CD4-positive, alpha-beta T cell treated with Interleukin-10 for 1 hour (primary cell): ENCODE data around the gene CYSTM1.

Source experiments
- DNase-seq: peaks from one replicate; pipeline ENCODE4 v3.0.0-alpha.2; 2020

CYSTM1 gene

DNA sequence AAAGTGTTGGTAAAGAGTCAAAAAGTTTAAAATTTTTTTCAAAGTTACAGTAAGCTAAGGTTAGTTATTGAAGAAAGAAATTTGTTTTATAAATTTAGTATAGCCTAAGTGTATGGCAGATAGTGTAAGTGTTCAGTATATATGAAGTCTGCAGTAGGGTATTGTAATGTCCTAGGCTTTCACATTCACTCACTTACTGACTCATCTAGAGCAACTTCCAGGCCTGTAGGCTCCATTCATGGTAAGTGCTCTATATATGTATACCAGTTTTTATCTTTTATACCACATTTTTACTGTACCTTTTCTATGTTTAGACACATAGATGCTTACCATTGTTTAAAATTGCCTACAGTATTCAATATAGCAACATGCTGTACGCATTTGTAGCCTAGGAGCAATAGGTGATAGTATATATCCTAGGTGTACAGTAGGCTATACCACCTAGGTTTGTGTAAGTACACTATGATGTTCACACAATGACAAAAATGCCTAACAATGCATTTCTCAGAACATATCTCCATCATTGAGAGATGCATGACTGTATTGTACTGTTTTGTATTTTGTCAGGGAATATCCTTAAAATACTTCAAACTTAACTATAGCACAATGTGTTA lies 38.5 kb downstream of the CYSTM1 start:
- DNase-seq = no peak

- DNase-seq = peak; percentile 22
Observed at GRCh38 chr5:140214831-140215230, 39.8 kb downstream of the CYSTM1 start.

DNA sequence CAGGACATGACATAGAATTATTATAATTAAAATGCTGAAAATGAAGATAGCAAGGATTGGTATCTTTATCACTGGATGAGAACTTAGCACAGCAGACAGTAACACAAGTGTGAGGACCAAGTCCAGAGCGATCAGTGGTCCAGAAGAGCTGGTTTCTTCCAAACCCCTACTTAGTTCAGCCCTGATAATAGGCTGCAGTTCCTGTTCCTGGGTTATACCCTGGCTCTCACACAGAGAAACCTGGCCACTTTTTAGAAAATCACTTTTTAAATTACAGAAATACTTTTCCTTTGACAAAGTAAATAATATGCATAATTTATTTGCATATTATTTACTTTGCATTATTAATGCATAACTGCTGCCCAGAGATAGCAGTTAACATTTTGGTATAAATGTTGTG lies 40.3 kb downstream of the CYSTM1 start:
- no peak for DNase-seq

- no peak for DNase-seq
Observed at GRCh38 chr5:140216478-140217074, 41.6 kb downstream of the CYSTM1 start.

GRCh38 chr5:140217299-140218026 lies 42.5 kb downstream of the CYSTM1 start:
- no peak for DNase-seq

- DNase-seq = no peak
Observed at GRCh38 chr5:140219068-140219991, 44.3 kb downstream of the CYSTM1 start.

DNA sequence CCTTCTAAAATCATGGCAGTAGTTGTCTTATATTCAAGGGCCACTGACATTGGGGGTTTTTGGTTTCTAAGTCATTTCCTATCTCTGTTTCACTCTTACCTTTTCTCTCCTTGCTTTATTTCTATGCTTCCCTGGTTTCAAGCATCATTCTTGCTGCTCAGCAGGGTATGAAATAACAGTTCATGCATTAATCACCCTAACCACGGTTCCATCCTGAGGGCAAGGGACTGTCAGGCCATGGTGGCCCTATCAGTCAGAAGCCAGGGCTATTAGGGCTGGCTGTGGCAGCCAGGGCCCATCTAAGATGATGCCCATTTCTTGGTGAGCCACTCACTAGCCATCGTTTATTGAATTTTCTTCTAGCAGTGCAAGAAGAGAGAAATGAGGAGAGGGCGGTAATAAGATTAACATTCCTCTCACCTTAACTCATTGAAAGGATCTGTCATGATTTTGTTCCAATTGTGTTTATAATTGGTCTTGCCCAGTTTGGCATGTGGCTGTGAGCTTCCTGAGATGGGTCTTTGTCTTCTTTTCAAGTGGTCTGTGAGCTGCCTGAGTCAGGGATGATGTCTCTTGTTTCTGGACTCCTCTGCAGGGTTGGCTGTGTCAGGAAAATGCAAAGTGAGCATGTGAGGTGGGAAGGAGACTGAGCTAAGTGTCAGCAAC lies 45.2 kb downstream of the CYSTM1 start:
- DNase-seq = no peak

- no peak for DNase-seq
Observed at GRCh38 chr5:140220698-140221064, 45.7 kb downstream of the CYSTM1 start.

DNA sequence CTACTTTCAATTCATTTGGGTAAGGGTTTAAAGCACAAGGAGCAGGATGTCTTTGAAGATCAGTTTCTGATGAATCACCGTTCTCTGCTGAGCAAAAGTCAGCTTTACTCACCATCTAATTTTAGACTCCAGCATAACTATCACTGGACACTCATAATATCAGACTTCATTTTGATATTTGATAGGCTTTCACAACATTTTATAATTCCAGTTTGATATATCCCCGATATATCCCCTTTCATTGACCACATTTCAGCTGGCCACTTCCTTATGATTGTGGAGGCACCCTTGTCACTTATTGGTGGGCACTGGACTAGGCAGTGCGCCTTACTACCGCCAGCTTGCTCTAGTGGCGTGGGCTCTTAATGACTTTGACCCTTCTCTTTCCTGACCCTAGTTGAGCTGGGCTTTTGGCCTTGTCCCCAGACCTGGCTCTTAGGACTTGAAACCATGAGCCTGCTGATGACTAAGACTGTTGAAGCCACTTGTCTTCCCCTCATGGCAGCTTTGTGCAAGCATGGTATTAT lies 46.8 kb downstream of the CYSTM1 start:
- no peak for DNase-seq

DNA sequence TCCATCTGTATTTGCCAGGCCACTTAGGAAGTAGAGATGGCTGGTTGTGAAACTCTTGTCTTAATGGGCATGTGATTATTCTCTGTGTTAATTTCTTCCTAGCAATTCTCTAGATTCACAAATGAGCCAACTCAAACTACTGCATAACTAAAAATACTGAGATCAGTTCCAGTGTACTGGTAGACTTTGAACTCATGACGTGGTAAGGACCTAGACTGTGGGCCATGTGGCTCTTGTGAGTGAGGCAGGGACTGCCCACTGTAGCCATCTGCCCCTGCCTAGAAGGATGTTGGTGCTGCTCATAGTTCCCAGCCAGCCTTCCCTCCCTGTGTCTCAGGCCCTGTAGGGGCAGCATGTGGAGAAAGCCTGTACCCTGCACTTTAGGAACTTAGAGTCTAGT lies 47.4 kb downstream of the CYSTM1 start:
- no peak for DNase-seq

DNA sequence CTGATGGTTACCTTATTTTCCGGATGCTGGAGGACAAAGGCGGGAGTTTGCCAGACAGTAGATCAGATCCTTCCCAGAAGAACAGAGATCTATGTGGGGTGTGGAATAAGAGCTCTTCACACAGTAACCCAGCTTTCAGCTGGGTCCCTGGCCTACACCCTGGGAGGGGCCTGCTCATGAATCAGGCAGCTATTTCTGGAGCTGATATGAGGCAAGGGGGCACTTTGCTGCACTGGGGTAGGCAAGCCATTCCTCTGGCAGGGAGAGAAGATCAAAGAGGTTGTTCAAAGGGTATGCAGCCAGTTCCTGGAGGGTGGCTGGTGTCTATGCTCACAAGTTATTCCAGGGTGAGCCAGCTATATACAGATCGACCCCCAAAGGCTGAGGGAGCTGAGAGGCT lies 48.6 kb downstream of the CYSTM1 start:
- no peak for DNase-seq

- no peak for DNase-seq
Observed at GRCh38 chr5:140224658-140225057, 49.7 kb downstream of the CYSTM1 start.

DNA sequence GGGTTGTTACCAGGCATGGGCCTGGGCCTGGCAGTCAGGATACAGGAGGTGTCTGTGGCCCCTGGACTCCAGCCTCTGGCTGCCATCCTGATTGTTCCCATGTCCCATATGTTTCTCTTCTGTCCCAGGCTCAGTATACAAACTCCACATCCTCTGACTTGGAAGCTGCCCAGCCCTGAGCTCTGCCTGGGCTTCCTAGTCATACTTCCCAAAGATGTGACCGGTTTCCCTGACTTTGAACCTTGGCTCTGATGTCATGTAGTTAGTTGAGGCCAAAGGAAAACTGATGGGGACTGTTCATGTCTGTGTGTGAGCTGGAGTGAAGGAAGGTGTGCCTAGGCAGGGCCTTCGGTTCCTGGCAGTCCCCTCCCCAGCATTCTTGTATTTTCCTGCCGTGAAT lies 50.4 kb downstream of the CYSTM1 start:
- DNase-seq = no peak

DNA sequence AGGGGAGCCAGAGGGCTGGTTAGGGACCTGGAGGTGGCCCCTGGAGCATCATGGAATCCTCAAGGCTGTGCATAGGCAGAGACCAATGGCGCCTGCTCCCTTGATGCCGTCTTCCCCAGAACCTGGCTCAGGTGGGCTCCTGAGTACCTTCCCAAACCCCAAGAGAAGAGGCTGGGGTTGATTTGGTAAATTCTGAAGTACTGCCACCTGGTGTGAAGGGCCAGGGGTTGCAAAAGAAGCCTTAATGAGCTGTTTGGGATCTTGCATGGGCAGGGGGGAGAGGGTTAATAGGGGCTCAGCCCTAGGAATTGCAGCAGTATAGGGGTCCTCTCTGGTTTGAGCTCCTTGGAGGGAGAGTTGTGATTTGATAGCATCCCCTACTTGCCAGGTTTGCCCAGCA lies 52.1 kb downstream of the CYSTM1 start:
- DNase-seq = no peak

DNA sequence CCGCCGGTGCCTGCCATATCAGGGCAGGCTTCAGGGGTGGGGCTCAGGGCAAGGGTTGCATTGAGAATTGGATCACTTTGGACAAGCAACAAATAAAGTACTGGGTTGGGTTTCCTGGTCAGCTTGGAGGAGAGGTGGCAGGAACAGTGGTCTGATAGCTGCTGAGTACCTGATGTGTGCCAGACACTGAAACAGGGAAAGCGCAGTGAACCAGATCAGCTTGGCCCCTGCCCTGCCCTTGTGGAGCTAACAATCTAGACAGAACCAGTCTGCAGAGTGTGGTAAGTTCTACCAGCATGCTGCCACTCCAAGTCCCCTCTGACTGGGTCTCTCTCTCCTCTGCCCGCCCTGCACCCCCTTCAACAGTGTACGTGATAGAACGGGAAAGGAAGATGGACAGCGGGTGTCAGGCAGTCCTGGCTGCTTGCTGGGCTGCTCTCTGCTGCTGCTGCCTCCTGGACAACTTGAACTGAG lies 53.4 kb downstream of the CYSTM1 start:
- DNase-seq = no peak

GRCh38 chr5:140230373-140230772 lies 55.4 kb downstream of the CYSTM1 start:
- DNase-seq = no peak

- no peak for DNase-seq
Observed at GRCh38 chr5:140232731-140233130, 57.7 kb downstream of the CYSTM1 start.

DNA sequence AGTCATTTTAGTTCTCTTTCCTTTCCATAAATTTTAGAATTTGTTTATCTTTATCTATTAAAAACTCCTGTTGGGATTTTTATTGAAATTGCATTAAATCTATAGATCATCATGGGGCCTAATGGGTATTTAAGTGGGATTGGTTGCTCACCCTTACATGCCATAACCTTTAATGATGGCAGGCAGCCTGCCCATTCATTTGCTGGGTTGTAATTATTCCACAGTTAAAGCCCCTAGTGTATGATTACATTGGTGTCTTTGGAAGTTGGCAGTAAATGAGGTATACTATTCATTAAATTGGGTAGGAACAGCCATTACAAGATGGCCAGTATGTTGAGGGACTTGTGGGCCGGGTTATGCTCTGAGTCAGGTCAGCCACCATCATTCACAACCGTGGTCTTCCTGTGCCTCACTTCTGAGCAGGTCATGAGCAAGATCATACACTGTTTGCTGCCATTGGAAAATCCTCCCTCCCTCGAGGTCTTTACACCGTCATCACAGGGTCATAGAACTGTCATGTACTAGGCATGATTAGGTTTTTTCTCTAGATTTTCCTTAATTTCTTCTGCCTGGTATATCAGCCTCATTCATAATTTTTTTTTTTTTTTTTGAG lies 59.5 kb downstream of the CYSTM1 start:
- DNase-seq = no peak

GRCh38 chr5:140235791-140236551 lies 61.0 kb downstream of the CYSTM1 start:
- DNase-seq = no peak

DNA sequence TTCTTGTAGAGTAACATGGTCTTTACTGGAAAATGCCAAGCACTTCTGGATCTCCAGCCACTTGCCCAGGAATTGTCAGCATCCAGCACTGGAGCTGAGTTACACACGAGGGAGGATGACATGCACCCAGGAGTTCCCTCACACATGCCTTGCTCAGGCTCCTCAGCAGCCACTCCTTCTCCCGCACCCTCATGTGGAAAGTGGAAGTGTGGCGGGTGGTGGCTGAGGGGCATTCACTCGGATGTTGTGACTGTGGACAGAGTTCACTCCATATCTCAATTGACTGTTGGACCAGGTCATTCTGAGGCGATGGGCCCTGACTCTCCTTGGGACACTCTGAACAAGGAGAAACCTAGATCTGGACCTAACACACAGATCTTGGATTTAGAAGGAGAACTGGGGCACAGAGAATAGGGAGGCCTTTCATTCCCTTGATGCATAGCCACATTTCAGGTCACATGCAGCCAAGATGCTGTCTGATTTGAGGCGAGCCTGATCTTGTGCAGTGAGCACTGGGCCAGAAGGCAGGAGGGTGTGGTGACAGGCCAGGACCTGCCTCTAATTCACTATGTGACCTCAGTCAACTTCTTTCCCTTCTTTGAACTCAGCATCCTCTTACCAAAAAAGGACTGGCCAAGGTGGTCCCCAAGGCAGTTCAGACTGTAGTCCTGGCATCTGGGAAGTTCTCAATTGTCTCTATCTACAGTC lies 62.1 kb downstream of the CYSTM1 start:
- DNase-seq = no peak

DNA sequence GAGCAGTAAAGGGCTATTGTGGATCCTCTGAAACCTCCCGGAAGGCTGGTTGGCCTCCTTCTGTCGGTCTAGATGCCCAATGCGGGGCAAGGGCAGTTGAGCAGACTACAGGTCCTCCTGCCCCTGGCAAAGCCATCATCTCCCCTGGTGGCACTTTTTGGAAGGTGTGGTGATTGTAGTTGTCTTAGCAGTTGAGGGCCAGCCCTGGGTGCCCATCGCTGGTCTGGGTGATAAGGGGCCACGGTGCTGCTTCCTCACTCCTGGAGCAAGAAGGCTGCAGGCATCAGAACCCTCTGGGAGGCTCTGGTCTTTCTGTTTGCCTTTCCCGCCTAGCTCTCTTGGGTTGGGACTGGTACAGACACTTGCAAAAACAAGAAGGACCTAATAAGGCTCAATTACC lies 63.8 kb downstream of the CYSTM1 start:
- DNase-seq = no peak
